ENCODE data around the gene OSBPL5.
A peak's percentile ranks its signal among the peaks of the same experiment; 100 is the strongest.
"Not testable (repeated sequence)": the region's sequence is repeated elsewhere in the genome, so short reads cannot be mapped to it uniquely, and the experiment has no call there.

OSBPL5 gene

GRCh38 chr11:3121931-3122774 is 43.0 kb downstream of the OSBPL5 start:
- no peak for DNase-seq (ENCODE audit: low read depth in 3 of 3)

- no peak for DNase-seq (ENCODE audit: low read depth in 3 of 3)
Measured at GRCh38 chr11:3121416-3121815, 43.7 kb downstream of the OSBPL5 start.

GRCh38 chr11:3120071-3120792 is 44.9 kb downstream of the OSBPL5 start:
- DNase-seq (ENCODE audit: low read depth in 3 of 3) = no peak

- DNase-seq (ENCODE audit: low read depth in 3 of 3) = no peak
Measured at GRCh38 chr11:3119141-3119821, 45.8 kb downstream of the OSBPL5 start.

GRCh38 chr11:3115321-3115720 is 49.8 kb downstream of the OSBPL5 start:
- DNase-seq (ENCODE audit: low read depth in 3 of 3) = no peak

GRCh38 chr11:3113661-3114060 is 51.4 kb downstream of the OSBPL5 start:
- DNase-seq (ENCODE audit: low read depth in 3 of 3) = not testable (repeated sequence)

- DNase-seq (ENCODE audit: low read depth in 3 of 3) = no peak
Measured at GRCh38 chr11:3111919-3112690, 53.0 kb downstream of the OSBPL5 start.

- no peak for DNase-seq (ENCODE audit: low read depth in 3 of 3)
Measured at GRCh38 chr11:3111466-3111865, 53.6 kb downstream of the OSBPL5 start.

- DNase-seq (ENCODE audit: low read depth in 3 of 3) = peak in 2 of 3 experiments; percentile 14 to 31
Measured at GRCh38 chr11:3109921-3110706, 55.0 kb downstream of the OSBPL5 start.

- no peak for DNase-seq (ENCODE audit: low read depth in 3 of 3)
Measured at GRCh38 chr11:3109434-3109833, 55.7 kb downstream of the OSBPL5 start.

GRCh38 chr11:3108183-3108721 is 56.9 kb downstream of the OSBPL5 start:
- no peak for DNase-seq (ENCODE audit: low read depth in 3 of 3)

- no peak for DNase-seq (ENCODE audit: low read depth in 3 of 3)
Measured at GRCh38 chr11:3107608-3108182, 57.4 kb downstream of the OSBPL5 start.

- DNase-seq (ENCODE audit: low read depth in 3 of 3) = no peak
Measured at GRCh38 chr11:3106736-3107524, 58.2 kb downstream of the OSBPL5 start.

- DNase-seq (ENCODE audit: low read depth in 3 of 3) = no peak
Measured at GRCh38 chr11:3105791-3106735, 59.0 kb downstream of the OSBPL5 start.

GRCh38 chr11:3104961-3105790 is 59.9 kb downstream of the OSBPL5 start:
- DNase-seq (ENCODE audit: low read depth in 3 of 3) = no peak

GRCh38 chr11:3104051-3104714 is 60.9 kb downstream of the OSBPL5 start:
- no peak for DNase-seq (ENCODE audit: low read depth in 3 of 3)

GRCh38 chr11:3103076-3103475 is 62.0 kb downstream of the OSBPL5 start:
- DNase-seq (ENCODE audit: low read depth in 3 of 3) = no peak

Measured in stimulated activated CD4-positive, alpha-beta T cell treated with anti-CD3 and anti-CD28 coated beads, TNF-alpha, amount 100 ng/mL, for 24 hours (primary cell).